Suprapubic skin (tissue), 4 donors: ENCODE measurements around the gene EIF2D.

Experiments used
- CTCF ChIP-seq, 2 donors: fragments of 200-600 bp in 1 of 2; fragments of 450-650 bp in 1 of 2; sonication (generic) in 1 of 2; IDR thresholded peaks; one replicate each; pipeline ENCODE4 v1.5.1; 2016 to 2019; ENCODE audit warnings: antibody characterized with exemption in 2 of 2, mild to moderate bottlenecking in 1 of 2, moderate library complexity in 1 of 2
- EP300 ChIP-seq: sonication (generic); formaldehyde crosslinking; IDR thresholded peaks from one replicate; pipeline ENCODE4 v1.6.1; 2017; ENCODE audit warnings: antibody characterized with exemption
- POLR2A ChIP-seq, 2 donors: fragments of 450-650 bp; IDR thresholded peaks; one replicate each; pipeline ENCODE4 v1.6.1; 2017; ENCODE audit warnings: antibody characterized with exemption in 2 of 2, mild to moderate bottlenecking in 2 of 2, moderate library complexity in 2 of 2
- POLR2AphosphoS5 ChIP-seq, 3 donors: sonication (generic); formaldehyde crosslinking; IDR thresholded peaks; one replicate each; pipeline ENCODE4 v1.6.1; 2017; ENCODE audit warnings: antibody characterized with exemption in 3 of 3

DNA sequence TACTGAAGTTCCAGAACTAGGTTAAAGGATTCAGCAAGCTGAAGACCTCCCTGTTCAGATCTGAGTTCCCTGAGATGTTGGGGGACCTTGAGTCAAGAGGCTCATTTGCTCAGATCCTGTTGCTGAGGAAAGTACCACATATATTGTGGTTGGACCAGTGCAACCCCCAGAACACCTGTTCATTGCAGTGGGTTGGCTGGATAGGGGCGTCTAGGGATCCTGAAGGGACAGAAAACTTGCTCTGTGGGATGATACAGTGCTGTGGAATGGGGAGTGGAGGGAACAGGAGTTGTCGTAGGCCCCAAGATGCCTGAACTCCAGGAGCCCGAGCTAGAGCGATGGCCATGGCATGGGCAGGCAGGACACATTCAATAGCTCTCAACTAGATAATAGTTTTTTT lies 47.9 kb upstream of the EIF2D start:
- TF ChIP-seq CTCF (IDR thresholded peaks at IDR 0.05) (no peak), POLR2AphosphoS5 (IDR thresholded peaks at IDR 0.05) (no peak), POLR2A (IDR thresholded peaks at IDR 0.05) (no peak), EP300 (no peak)
